22Rv1 (cell line): ENCODE data around the gene PKIB.

ENCODE experiments used
- H3K27ac ChIP-seq: fragments of 450-650 bp; 2 replicates; pipeline ENCODE4 v1.5.1; 2017
- ZFX ChIP-seq: fragments of 450-650 bp; IDR thresholded peaks from 2 replicates; pipeline ENCODE4 v1.6.1; 2017; ENCODE audit warnings: antibody characterized with exemption, borderline replicate concordance
- TF ChIP-seq, protein P1 (sequence below): fragments of 450-650 bp; IDR thresholded peaks from 2 replicates; pipeline ENCODE4 v1.5.1; 2017; ENCODE audit warnings: mild to moderate bottlenecking

PKIB gene, protein sequence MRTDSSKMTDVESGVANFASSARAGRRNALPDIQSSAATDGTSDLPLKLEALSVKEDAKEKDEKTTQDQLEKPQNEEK

DNA sequence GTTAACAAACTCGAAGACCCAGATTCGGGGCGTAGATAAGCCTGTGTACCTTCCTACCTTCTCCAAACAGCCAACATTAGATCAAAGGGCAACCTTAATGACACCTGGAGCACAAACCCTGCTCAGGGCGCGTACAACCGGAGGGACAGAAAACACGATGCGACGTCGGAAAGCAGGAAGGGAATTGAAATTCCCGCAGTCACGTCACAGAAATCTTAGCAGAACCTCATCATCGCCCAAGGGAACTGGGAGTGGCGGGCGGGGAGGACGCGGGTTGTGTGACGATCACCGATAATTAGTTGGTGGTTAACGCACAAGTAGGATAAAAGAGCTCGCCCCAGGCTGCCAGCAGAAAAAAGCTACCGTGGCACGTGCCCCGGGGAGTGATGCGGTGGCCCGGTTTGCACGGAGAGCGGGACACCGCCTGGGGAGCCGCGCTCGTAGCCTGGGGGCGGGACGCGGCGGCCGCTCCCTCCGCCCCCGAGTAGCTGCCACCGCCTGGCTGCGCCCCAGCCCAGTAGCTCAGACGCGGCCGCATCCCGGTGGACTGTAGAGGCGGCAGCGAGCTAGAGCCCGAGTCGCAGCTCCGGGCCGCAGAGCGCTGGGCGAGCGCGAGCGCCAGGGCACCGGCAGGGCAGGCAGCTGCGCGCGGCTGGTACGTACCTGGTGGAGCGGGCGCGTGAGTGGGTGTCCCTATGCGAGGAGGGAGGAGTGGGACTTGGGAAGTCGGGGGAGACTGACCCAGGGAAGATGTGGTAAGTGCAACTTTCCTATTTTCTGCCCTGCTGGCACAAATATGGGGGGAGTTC lies at the start of gene PKIB:
TSS of gene PKIB (plus strand) at position 525 of the 809 bp plus-strand sequence. CDS start 107,390 bp downstream, outside the sequence.
- H3K27ac ChIP-seq: peak within 1 kb of the TSS; percentile 71
- TF ChIP-seq, protein P1, sequence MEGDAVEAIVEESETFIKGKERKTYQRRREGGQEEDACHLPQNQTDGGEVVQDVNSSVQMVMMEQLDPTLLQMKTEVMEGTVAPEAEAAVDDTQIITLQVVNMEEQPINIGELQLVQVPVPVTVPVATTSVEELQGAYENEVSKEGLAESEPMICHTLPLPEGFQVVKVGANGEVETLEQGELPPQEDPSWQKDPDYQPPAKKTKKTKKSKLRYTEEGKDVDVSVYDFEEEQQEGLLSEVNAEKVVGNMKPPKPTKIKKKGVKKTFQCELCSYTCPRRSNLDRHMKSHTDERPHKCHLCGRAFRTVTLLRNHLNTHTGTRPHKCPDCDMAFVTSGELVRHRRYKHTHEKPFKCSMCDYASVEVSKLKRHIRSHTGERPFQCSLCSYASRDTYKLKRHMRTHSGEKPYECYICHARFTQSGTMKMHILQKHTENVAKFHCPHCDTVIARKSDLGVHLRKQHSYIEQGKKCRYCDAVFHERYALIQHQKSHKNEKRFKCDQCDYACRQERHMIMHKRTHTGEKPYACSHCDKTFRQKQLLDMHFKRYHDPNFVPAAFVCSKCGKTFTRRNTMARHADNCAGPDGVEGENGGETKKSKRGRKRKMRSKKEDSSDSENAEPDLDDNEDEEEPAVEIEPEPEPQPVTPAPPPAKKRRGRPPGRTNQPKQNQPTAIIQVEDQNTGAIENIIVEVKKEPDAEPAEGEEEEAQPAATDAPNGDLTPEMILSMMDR: peak; percentile 74
- TF ChIP-seq ZFX: no peak

DNA sequence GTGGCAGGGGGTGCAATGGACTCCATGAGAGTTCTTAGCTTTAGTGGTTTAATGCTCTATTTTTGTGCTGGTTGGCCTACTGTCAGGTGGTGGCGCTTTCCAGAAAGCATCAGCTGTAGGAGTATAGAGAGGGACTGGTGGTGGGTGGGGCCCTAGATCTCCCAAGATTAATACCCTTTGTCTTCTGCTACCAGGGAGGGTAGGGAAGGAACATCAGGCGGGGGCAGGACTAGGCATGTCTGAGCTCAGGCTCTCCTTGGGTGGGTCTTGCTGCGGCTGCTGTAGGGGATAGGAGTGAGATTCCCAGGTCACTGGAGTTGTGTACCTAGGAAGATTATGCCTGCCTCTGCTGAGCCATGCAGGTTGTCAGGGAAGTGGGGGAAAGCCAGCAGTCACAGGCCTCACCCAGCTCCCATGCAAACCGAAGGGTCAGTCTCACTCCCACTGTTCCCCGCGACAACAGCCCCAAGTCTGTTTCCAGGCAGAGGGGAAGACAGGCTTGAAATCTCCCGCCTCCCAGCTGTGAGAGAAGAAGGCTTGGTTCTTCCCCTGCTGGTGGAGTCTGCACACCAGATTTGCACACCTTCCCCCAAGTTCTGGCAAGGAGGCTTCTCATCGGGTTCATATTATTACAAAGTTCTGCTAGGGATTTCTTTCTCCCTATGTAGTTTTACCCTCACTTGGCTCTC lies 46.7 kb upstream of the PKIB start:
- TF ChIP-seq ZFX: no peak
- TF ChIP-seq, protein P1: no peak

DNA sequence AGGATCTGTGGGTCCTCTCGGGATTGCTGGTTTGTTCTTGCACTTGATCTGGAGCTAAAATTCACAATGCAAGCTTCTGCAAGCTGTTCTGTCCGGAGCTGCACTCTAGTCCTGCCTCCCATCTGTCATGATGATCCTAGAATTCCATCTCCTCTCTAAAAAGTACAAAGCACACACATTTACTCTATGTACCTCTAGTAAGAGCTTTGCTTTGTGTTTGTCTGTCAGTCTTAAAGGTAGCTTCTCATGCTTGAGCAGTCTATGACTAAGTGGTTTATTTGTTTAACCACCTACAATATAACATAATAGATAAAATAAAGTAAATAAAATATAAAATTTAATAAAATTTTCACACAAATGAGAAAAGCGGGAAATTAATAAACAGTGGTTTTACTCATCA lies 46.0 kb upstream of the PKIB start:
- H3K27ac ChIP-seq: no peak overlapping the region
- TF ChIP-seq, protein P1: no peak
- TF ChIP-seq ZFX: no peak

More for the DNA sequence above, 46.7 kb upstream of the PKIB start:
- H3K27ac ChIP-seq: no peak overlapping the region

DNA sequence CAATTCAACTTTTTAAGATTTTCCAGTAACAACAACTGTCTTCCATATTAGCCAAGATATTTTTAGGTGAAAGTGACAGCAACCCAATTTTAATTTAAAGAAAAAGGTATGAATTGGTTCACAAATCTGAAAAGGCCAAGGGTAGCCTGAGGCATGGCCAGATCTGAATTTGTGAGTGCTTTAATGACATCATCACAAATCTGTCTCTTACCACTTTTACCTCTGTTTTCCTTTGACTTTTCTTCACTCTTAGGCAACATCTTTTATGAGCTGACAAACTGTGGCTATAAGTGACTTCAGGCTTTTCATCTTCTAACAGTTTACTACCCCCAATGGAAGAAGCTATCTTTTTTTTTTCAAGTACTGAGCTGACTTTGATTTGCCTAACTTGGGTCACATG lies 44.5 kb upstream of the PKIB start:
- TF ChIP-seq, protein P1: no peak
- TF ChIP-seq ZFX: no peak
- no peak overlapping the region for H3K27ac ChIP-seq

DNA sequence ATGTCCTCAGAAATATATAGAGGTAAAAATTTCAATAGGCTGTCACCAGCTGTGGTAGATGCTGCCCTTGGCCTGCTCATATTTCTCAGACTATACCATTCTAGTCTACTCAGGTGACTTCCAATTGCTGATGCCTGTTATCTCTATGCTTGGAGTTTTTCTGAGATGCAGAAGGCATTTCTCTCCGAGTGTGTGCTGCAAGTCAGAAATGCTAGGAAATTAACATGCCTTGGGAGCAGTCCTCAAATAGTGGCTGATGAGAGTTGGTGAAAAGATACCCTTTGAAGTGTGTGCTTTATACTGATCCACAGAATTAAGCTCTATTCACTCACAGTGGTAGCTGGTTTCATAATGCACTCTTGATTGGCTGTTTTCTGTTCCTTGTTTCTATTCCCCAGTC lies 43.2 kb upstream of the PKIB start:
- H3K27ac ChIP-seq: no peak overlapping the region
- no peak for TF ChIP-seq ZFX
- TF ChIP-seq, protein P1: no peak

DNA sequence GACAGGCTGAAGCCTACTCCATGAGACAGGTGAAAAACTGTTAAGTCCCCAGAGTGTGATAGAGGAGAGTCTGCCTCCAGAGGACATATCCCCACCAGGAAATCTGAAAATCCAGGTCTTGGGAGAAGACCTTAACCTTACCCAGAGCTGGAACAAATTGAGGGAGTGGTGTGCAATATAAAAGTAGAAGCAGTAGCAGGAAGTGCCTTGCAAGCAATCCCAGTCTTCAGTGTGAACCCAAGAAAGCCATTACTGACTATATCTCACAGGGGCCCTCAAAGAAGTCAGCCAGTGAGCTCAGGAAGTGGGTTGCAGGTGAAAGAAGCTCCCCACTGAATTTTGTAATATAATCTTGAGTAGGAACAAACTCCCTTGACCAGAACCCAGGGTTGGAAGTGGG lies 41.9 kb upstream of the PKIB start:
- TF ChIP-seq ZFX: no peak
- TF ChIP-seq, protein P1: no peak
- H3K27ac ChIP-seq: no peak overlapping the region

DNA sequence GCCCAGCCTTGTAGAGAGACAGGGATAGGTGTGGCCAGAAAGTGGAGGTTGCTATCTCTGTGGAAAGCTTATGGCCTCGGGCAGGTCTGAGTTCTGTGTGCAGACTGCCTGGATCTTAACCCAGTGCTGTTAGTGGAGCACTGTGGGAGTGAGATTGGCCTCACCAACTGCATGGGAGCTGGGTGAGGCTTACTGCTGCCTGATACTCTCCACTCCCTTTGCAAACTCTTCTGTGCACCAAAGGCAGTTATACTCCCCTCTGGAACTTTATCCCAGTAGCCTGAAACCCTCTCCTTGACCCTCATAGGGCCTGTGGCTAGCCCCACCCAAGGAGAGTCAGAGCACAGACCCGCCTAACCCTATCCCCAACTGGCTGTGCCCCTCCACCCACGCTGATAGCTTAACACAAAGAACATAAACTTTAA lies 41.4 kb upstream of the PKIB start:
- H3K27ac ChIP-seq: no peak overlapping the region

More for the DNA sequence above, 41.4 kb upstream of the PKIB start:
- TF ChIP-seq, protein P1: no peak
